Astrocyte (in vitro differentiated cells and primary cell): ENCODE measurements around the gene RIT2. TPM values are rescaled to one million over a fixed set of nuclear protein-coding genes. Genes with fewer than 3 reads are reported as not detected.

Experiments used
- DNase-seq: peaks from one replicate; pipeline ENCODE4 v3.0.0-alpha.2; 2010; ENCODE audit warnings: low read depth
- FAIRE-seq: peaks from 2 replicates; lab custom pipeline; 2011; peaks lifted over from hg19 to GRCh38; lab: Jason Lieb, UNC
- H2AFZ ChIP-seq: 2 replicates; pipeline ENCODE4 v1.6.0; 2012; ENCODE audit warnings: low read depth, low read length, inconsistent platforms
- H3K27ac ChIP-seq: 2 replicates; pipeline ENCODE4 v1.5.1; 2011; ENCODE audit warnings: low read depth, low read length, inconsistent platforms
- H3K27me3 ChIP-seq: 2 replicates; pipeline ENCODE4 v1.6.0; 2011; ENCODE audit warnings: low read length, inconsistent platforms; ENCODE audit not compliant: insufficient read depth
- H3K36me3 ChIP-seq: 2 replicates; pipeline ENCODE4 v1.5.1; 2011; ENCODE audit warnings: low read length, inconsistent platforms; ENCODE audit not compliant: insufficient read depth
- H3K4me1 ChIP-seq: 2 replicates; pipeline ENCODE4 v1.5.1; 2011; ENCODE audit warnings: low read length, inconsistent platforms; ENCODE audit not compliant: insufficient read depth
- H3K4me2 ChIP-seq: 2 replicates; pipeline ENCODE4 v1.6.0; 2012; ENCODE audit warnings: low read length, inconsistent platforms
- H3K4me3 ChIP-seq: 2 replicates; pipeline ENCODE4 v1.5.1; 2011; ENCODE audit warnings: low read depth, mild to moderate bottlenecking, low read length, inconsistent platforms; ENCODE audit not compliant: insufficient read depth
- H3K79me2 ChIP-seq: 2 replicates; pipeline ENCODE4 v1.6.0; 2012; ENCODE audit warnings: mild to moderate bottlenecking, low read length, inconsistent platforms; ENCODE audit not compliant: insufficient read depth
- H3K9ac ChIP-seq: 2 replicates; pipeline ENCODE4 v1.6.0; 2012; ENCODE audit warnings: mild to moderate bottlenecking, low read length, inconsistent platforms
- H3K9me3 ChIP-seq: 2 replicates; pipeline ENCODE4 v1.5.1; 2012; ENCODE audit warnings: low read depth, mild to moderate bottlenecking, low read length, inconsistent platforms; ENCODE audit not compliant: insufficient read depth
- H4K20me1 ChIP-seq: 2 replicates; pipeline ENCODE4 v1.6.0; 2012; ENCODE audit warnings: low read length, inconsistent platforms; ENCODE audit not compliant: insufficient read depth
- H3K27ac Mint-ChIP-seq: one replicate; pipeline ENCODE4 v1.8.0; 2021; ENCODE audit warnings: mild to moderate bottlenecking, mixed read lengths; ENCODE audit not compliant: unreplicated experiment
- H3K27me3 Mint-ChIP-seq: one replicate; pipeline ENCODE4 v1.8.0; 2021; ENCODE audit warnings: low read depth, mixed read lengths; ENCODE audit not compliant: unreplicated experiment
- H3K36me3 Mint-ChIP-seq: one replicate; pipeline ENCODE4 v1.8.0; 2021; ENCODE audit warnings: low read depth, mixed read lengths; ENCODE audit not compliant: unreplicated experiment
- H3K4me1 Mint-ChIP-seq: one replicate; pipeline ENCODE4 v1.8.0; 2021; ENCODE audit warnings: low read depth, mixed read lengths; ENCODE audit not compliant: unreplicated experiment
- H3K4me3 Mint-ChIP-seq: one replicate; pipeline ENCODE4 v1.8.0; 2021; ENCODE audit warnings: mild to moderate bottlenecking, moderate library complexity, mixed read lengths; ENCODE audit not compliant: unreplicated experiment
- H3K9me3 Mint-ChIP-seq: one replicate; pipeline ENCODE4 v1.8.0; 2021; ENCODE audit warnings: mild to moderate bottlenecking, mixed read lengths; ENCODE audit not compliant: unreplicated experiment
- EZH2 ChIP-seq: IDR thresholded peaks from 2 replicates; pipeline ENCODE4 v1.6.1; 2012; ENCODE audit warnings: mild to moderate bottlenecking, low read length, inconsistent platforms; ENCODE audit not compliant: insufficient read depth
- total RNA-seq: library from RNA; stranded (reverse); gene quantifications from 2 replicates; pipeline ENCODE4 v1.2.1, GENCODE V29; 2021
- TF ChIP-seq, protein P1 (sequence below): IDR thresholded peaks from 2 replicates; pipeline ENCODE4 v1.5.1; 2011; ENCODE audit warnings: low read depth, mild to moderate bottlenecking, inconsistent platforms, low read length, moderate library complexity; ENCODE audit not compliant: insufficient read depth

The RIT2 gene
- total RNA-seq, 1 donor from 2014 or later = not detected

DNA sequence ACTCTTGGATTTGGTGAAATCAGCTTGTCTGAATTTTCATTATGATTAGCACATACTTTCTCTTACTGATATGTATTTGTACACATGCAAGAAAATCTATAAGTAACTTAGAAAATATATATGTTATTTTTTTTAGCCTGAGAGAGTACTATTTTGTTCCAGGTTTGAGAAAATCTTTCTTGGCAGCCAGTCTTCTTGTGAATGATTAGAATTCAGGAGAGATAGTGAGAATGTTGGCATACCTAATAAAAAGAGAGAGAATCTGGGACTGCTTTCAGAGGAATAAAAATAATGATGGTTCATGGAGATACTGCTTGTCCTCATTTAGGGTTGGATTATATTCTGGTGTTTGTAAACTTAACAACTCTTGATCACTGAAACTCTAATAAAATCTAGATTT lies 44.4 kb upstream of the RIT2 start:
- Histone ChIP-seq H3K4me1 (peaks cover 27% of the 10 kb centered on the region), H3K27ac (peak overlapping the region; percentile 15), H4K20me1 (no peaks in the 10 kb centered on the region), H3K79me2 (no peaks in the 10 kb centered on the region), H3K9me3 (no peaks in the 10 kb centered on the region), H2AFZ (no peak overlapping the region), H3K27me3 (no peaks in the 10 kb centered on the region), H3K36me3 (no peaks in the 10 kb centered on the region), H3K9ac (peak overlapping the region; percentile 1), H3K4me3 (no peak overlapping the region), H3K4me2 (peak overlapping the region; percentile 52)
- H3K27me3 Mint-ChIP-seq = no peaks in the 10 kb centered on the region
- FAIRE-seq (no peak), DNase-seq (no peak)
- H3K4me3 Mint-ChIP-seq = no peak overlapping the region
- TF ChIP-seq EZH2 = no peak
- TF ChIP-seq, protein P1, sequence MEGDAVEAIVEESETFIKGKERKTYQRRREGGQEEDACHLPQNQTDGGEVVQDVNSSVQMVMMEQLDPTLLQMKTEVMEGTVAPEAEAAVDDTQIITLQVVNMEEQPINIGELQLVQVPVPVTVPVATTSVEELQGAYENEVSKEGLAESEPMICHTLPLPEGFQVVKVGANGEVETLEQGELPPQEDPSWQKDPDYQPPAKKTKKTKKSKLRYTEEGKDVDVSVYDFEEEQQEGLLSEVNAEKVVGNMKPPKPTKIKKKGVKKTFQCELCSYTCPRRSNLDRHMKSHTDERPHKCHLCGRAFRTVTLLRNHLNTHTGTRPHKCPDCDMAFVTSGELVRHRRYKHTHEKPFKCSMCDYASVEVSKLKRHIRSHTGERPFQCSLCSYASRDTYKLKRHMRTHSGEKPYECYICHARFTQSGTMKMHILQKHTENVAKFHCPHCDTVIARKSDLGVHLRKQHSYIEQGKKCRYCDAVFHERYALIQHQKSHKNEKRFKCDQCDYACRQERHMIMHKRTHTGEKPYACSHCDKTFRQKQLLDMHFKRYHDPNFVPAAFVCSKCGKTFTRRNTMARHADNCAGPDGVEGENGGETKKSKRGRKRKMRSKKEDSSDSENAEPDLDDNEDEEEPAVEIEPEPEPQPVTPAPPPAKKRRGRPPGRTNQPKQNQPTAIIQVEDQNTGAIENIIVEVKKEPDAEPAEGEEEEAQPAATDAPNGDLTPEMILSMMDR = no peak
- H3K36me3 Mint-ChIP-seq = no peaks in the 10 kb centered on the region
- no peak overlapping the region for H3K27ac Mint-ChIP-seq
- peaks cover 10% of the 10 kb centered on the region for H3K4me1 Mint-ChIP-seq
- H3K9me3 Mint-ChIP-seq = no peaks in the 10 kb centered on the region

DNA sequence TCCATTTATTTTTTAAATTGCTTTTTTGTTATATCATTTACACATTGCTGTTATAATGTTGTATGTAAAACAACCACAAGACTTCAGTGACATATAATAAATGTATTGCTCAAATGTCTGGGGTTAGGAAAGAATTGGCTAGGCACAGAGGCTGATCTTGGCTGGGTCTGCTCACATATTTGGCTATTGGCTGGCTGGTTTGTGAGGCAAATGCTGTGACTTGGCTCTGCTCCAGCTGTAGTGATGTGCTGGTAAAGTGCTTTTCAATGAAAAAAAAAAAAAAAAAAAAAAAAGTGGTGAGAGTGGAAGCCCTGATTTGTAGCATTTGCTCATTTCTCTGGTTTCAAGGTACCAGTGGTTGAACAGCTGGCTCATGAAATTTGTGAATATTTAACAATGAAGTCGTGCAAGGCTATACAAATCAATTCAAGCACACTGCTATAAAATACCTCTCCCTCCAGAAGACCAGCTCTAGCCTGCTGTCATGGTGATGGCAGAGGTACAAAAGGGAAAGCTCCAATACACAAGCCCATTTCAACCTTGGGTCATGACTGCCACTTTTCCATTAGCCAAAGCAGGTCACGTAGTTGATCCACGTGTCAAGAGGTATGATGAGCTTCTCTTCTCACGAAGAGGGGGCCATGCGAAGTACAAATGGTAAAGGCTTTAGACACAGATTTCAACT lies 43.7 kb upstream of the RIT2 start:
- no peak overlapping the region for H3K4me3 Mint-ChIP-seq
- peak; percentile 58 for DNase-seq
- Histone ChIP-seq H3K4me2 (no peak overlapping the region), H4K20me1 (no peaks in the 10 kb centered on the region), H3K9me3 (no peaks in the 10 kb centered on the region), H3K4me3 (no peak overlapping the region), H3K36me3 (no peaks in the 10 kb centered on the region), H2AFZ (no peak overlapping the region), H3K79me2 (no peaks in the 10 kb centered on the region), H3K27ac (no peak overlapping the region), H3K4me1 (peaks cover 27% of the 10 kb centered on the region), H3K9ac (no peak overlapping the region), H3K27me3 (no peaks in the 10 kb centered on the region)
- no peak overlapping the region for H3K27ac Mint-ChIP-seq
- no peaks in the 10 kb centered on the region for H3K9me3 Mint-ChIP-seq
- no peaks in the 10 kb centered on the region for H3K27me3 Mint-ChIP-seq
- no peaks in the 10 kb centered on the region for H3K36me3 Mint-ChIP-seq
- no peak for FAIRE-seq
- H3K4me1 Mint-ChIP-seq = peaks cover 10% of the 10 kb centered on the region
- TF ChIP-seq, protein P1 = no peak
- no peak for TF ChIP-seq EZH2

DNA sequence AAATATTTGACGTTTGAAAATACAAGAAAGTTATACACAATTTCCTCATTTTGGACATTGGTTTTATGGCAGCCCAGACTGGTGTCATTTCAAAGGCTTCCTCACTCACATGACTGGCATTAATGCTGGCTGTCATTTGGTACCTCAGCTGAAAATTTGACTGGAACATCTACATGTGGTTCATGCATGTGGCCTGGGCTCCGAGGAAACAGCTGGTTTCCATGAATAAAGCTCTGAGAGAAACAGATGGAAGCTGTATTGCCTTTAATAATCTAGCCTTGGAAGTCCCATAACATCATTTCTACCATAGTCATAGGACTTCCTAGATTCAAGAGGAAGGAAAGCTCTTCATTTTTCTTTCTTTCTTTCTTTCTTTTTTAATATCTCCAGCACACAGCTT lies 42.9 kb upstream of the RIT2 start:
- DNase-seq (no peak), FAIRE-seq (no peak)
- no peak overlapping the region for H3K27ac ChIP-seq
- H4K20me1 ChIP-seq = no peaks in the 10 kb centered on the region
- Mint-ChIP-seq H3K9me3 (no peaks in the 10 kb centered on the region), H3K27ac (no peak overlapping the region), H3K4me1 (peaks cover 10% of the 10 kb centered on the region), H3K27me3 (no peaks in the 10 kb centered on the region), H3K4me3 (no peak overlapping the region), H3K36me3 (no peaks in the 10 kb centered on the region)
- H2AFZ ChIP-seq = no peak overlapping the region
- no peaks in the 10 kb centered on the region for H3K79me2 ChIP-seq
- H3K9ac ChIP-seq = no peak overlapping the region
- H3K27me3 ChIP-seq = no peaks in the 10 kb centered on the region
- H3K36me3 ChIP-seq = no peaks in the 10 kb centered on the region
- no peak overlapping the region for H3K4me3 ChIP-seq
- TF ChIP-seq EZH2 = no peak
- TF ChIP-seq, protein P1 = no peak
- no peak overlapping the region for H3K4me2 ChIP-seq
- no peaks in the 10 kb centered on the region for H3K9me3 ChIP-seq
- peaks cover 27% of the 10 kb centered on the region for H3K4me1 ChIP-seq
